HUDEP-2 (cell line): ENCODE measurements around the gene ASPSCR1.

Experiments
- DNase-seq, 76 experiments: peaks; one replicate each; lab custom pipeline; 2025; ENCODE audit not compliant: unreplicated experiment in 76 of 76; lab: John Stamatoyannopoulos, UW

The ASPSCR1 gene

DNA sequence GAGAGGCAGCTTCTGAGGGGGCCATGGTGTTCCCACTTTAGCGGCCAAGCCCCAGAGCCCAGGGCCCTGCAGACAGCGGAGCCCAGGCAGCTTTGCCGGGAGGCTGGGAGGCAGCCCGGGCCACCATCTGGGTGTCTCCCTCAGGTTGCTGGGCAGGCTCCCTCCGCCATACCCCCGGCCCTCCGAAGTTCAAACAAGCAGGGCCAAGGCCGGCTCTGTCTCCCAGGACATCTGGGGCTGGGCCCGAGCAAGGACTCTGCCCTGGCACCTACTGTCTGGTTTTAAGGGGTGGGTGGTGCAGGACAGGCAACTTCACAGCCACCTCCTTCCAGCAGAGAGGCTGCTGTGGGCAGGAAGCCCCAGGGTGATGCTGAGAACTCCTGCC is 85.5 kb downstream of the ASPSCR1 start:
- DNase-seq, result no peak

GRCh38 chr17:82063424-82064415 is 86.3 kb downstream of the ASPSCR1 start:
- no peak for DNase-seq

- DNase-seq, result no peak
Observed at GRCh38 chr17:82064433-82065192, 87.2 kb downstream of the ASPSCR1 start.

DNA sequence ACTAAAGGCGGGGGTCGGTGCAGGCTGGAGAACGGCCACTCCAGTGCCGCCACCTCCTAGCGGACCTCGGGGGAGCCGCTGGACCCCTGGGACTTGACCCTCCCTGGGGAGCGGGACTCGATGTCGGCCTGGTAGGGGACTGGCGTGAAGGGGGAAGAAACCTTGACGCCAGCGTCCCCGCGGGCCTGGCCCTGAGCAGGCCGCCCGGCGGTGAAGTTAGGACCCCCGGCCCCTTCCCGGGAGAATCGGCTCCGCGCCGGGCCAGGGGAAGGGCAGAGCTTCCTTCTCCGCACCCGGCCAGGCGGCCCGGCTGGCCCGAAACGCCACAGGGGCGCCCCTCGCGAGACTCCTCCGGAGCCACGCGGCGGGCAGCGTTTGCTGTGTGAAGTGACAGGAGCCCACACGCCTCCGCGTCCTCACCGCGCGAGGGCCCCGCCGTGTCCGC is 87.8 kb downstream of the ASPSCR1 start:
- DNase-seq, result peak in 1 of 76 experiments; percentile 29

- peak in 57 of 76 experiments; percentile 4 to 71 (median 40) for DNase-seq
Observed at GRCh38 chr17:82065638-82066303, 88.3 kb downstream of the ASPSCR1 start, which contains the start of gene DUS1L. DUS1L (minus strand) TSS chr17:82065804; CDS start chr17:82065059, 745 bp downstream.
